Measurements from ENCODE around the gene SLC4A1AP. TPM values are rescaled to one million over a fixed set of nuclear protein-coding genes. Genes with fewer than 3 reads are reported as not detected.
"Not testable (repeated sequence)": the region's sequence is repeated elsewhere in the genome, so short reads cannot be mapped to it uniquely, and the experiment has no call there.

SLC4A1AP gene
- total RNA-seq, 1 donor from 2014 or later, result 29.7 TPM

- no peak for DNase-seq (ENCODE audit: low spot score)
- Mint-ChIP-seq H3K4me1 (ENCODE audit: low read depth) (peaks cover 55% of the 10 kb centered on the region), H3K27me3 (ENCODE audit: insufficient read depth) (no peaks in the 10 kb centered on the region), H3K36me3 (ENCODE audit: low read depth) (peaks cover 40% of the 10 kb centered on the region), H3K4me3 (peak overlapping the region; percentile 96), H3K9me3 (no peaks in the 10 kb centered on the region), H3K27ac (no peak overlapping the region)
- intact Hi-C loops (cut with micrococcal nuclease), result no loop called here
Observed at GRCh38 chr2:27661371-27661770, 2.3 kb upstream of the SLC4A1AP start.

DNA sequence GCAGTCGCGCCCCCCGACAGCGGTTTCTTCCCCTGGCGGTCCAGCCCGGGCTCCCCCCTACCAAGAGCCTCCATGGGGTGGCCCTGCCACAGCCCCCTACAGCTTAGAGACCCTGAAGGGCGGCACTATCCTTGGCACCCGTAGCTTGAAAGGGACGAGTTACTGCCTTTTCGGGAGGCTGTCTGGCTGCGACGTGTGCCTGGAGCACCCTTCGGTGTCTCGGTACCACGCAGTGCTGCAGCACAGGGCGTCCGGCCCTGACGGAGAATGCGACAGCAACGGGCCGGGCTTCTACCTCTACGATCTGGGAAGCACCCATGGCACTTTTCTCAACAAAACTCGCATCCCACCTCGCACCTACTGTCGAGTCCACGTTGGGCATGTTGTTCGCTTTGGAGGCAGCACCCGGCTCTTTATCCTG is 475 bp downstream of the SLC4A1AP start:
- H3K27me3 Mint-ChIP-seq (ENCODE audit: insufficient read depth), result no peaks in the 10 kb centered on the region
- intact Hi-C loops (cut with micrococcal nuclease), result no loop called here
- H3K4me3 Mint-ChIP-seq, result peak overlapping the region; percentile 96
- peaks cover 43% of the 10 kb centered on the region for H3K36me3 Mint-ChIP-seq (ENCODE audit: low read depth)
- H3K27ac Mint-ChIP-seq, result peak overlapping the region; percentile 97
- H3K9me3 Mint-ChIP-seq, result no peaks in the 10 kb centered on the region
- no peak for DNase-seq (ENCODE audit: low spot score)
- peaks cover 52% of the 10 kb centered on the region for H3K4me1 Mint-ChIP-seq (ENCODE audit: low read depth)

GRCh38 chr2:27664622-27665363 is 1.1 kb downstream of the SLC4A1AP start:
- no peaks in the 10 kb centered on the region for H3K27me3 Mint-ChIP-seq (ENCODE audit: insufficient read depth)
- intact Hi-C loops (cut with micrococcal nuclease), result no loop called here
- H3K36me3 Mint-ChIP-seq (ENCODE audit: low read depth), result peaks cover 40% of the 10 kb centered on the region
- DNase-seq (ENCODE audit: low spot score), result no peak
- no peaks in the 10 kb centered on the region for H3K9me3 Mint-ChIP-seq
- peaks cover 46% of the 10 kb centered on the region for H3K4me1 Mint-ChIP-seq (ENCODE audit: low read depth)
- H3K27ac Mint-ChIP-seq, result no peak overlapping the region
- peak overlapping the region; percentile 96 for H3K4me3 Mint-ChIP-seq

DNA sequence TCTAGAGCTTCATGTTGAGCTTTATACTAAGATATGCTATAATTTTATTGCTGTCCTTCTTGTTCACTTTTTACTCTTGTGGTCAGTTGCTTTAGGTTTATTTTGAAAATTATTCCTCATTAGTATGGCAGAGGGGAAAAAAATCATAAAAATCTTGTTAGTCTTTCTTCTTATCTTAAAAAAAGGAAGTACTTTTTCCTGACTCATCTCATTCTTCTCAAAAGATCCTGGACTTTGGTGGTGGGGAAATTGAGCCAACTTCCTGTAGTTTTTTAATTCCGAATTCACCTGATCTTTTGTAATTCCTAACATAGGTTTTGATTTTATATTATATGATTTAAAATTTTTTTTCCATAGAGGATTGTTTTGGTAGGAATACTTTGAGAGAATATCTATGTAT is 3.8 kb downstream of the SLC4A1AP start:
- intact Hi-C loops (cut with micrococcal nuclease), result no loop called here
- H3K4me3 Mint-ChIP-seq, result no peak overlapping the region
- H3K9me3 Mint-ChIP-seq, result no peaks in the 10 kb centered on the region
- no peak for DNase-seq (ENCODE audit: low spot score)
- no peak overlapping the region for H3K27ac Mint-ChIP-seq
- H3K27me3 Mint-ChIP-seq (ENCODE audit: insufficient read depth), result no peaks in the 10 kb centered on the region
- peaks cover 33% of the 10 kb centered on the region for H3K36me3 Mint-ChIP-seq (ENCODE audit: low read depth)
- H3K4me1 Mint-ChIP-seq (ENCODE audit: low read depth), result peaks cover 30% of the 10 kb centered on the region

GRCh38 chr2:27671235-27671634 is 7.5 kb downstream of the SLC4A1AP start:
- peaks cover 47% of the 10 kb centered on the region for H3K36me3 Mint-ChIP-seq (ENCODE audit: low read depth)
- no peak overlapping the region for H3K4me3 Mint-ChIP-seq
- H3K27me3 Mint-ChIP-seq (ENCODE audit: insufficient read depth), result no peaks in the 10 kb centered on the region
- no peak for DNase-seq (ENCODE audit: low spot score)
- intact Hi-C loops (cut with micrococcal nuclease), result no loop called here
- no peak overlapping the region for H3K27ac Mint-ChIP-seq
- no peaks in the 10 kb centered on the region for H3K9me3 Mint-ChIP-seq
- H3K4me1 Mint-ChIP-seq (ENCODE audit: low read depth), result peaks cover 6% of the 10 kb centered on the region

- no peaks in the 10 kb centered on the region for H3K27me3 Mint-ChIP-seq (ENCODE audit: insufficient read depth)
- H3K36me3 Mint-ChIP-seq (ENCODE audit: low read depth), result peaks cover 42% of the 10 kb centered on the region
- intact Hi-C loops (cut with micrococcal nuclease), result no loop called here
Observed at GRCh38 chr2:27672723-27673486, 9.2 kb downstream of the SLC4A1AP start.

DNA sequence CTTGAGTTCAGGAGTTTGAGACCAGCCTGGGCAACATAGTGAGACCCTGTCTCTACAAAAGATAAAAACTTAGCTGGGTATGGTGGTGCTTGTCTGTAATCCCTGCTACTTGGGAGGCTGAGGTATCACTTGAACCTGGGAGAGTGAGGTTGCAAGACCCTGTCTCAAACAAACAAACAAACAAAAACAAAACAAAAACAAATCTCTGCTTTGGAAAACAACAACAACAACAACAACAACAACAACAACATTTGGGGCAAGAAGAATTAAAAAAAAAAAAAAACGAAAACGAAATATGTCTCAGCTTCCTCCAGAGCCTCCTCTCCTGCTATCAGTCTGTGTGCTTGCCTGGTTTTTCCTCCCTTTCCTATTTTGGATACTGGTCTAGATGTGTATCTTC is 16.9 kb downstream of the SLC4A1AP start:
- DNase-seq (ENCODE audit: low spot score), result no peak
- H3K4me3 Mint-ChIP-seq, result no peak overlapping the region
- peaks cover 32% of the 10 kb centered on the region for H3K36me3 Mint-ChIP-seq (ENCODE audit: low read depth)
- intact Hi-C loops (cut with micrococcal nuclease), result no loop called here
- no peaks in the 10 kb centered on the region for H3K27me3 Mint-ChIP-seq (ENCODE audit: insufficient read depth)
- H3K9me3 Mint-ChIP-seq, result no peaks in the 10 kb centered on the region
- peaks cover 31% of the 10 kb centered on the region for H3K4me1 Mint-ChIP-seq (ENCODE audit: low read depth)
- peak overlapping the region; percentile 27 for H3K27ac Mint-ChIP-seq

More at GRCh38 chr2:27672723-27673486, 9.2 kb downstream of the SLC4A1AP start:
- Mint-ChIP-seq H3K27ac (no peak overlapping the region), H3K9me3 (no peaks in the 10 kb centered on the region), H3K4me1 (ENCODE audit: low read depth) (peaks cover 6% of the 10 kb centered on the region), H3K4me3 (no peak overlapping the region)
- no peak for DNase-seq (ENCODE audit: low spot score)

GRCh38 chr2:27681841-27682240 is 18.2 kb downstream of the SLC4A1AP start:
- Mint-ChIP-seq H3K27ac (peak overlapping the region; percentile 74), H3K4me3 (no peak overlapping the region), H3K27me3 (ENCODE audit: insufficient read depth) (no peaks in the 10 kb centered on the region), H3K9me3 (no peaks in the 10 kb centered on the region), H3K4me1 (ENCODE audit: low read depth) (peaks cover 32% of the 10 kb centered on the region), H3K36me3 (ENCODE audit: low read depth) (peaks cover 31% of the 10 kb centered on the region)
- DNase-seq (ENCODE audit: low spot score), result no peak
- intact Hi-C loops (cut with micrococcal nuclease), result no loop called here

GRCh38 chr2:27682334-27682771 is 18.7 kb downstream of the SLC4A1AP start:
- peaks cover 32% of the 10 kb centered on the region for H3K4me1 Mint-ChIP-seq (ENCODE audit: low read depth)
- H3K27ac Mint-ChIP-seq, result peak overlapping the region; percentile 74
- H3K9me3 Mint-ChIP-seq; H3K27me3 Mint-ChIP-seq (ENCODE audit: insufficient read depth); intact Hi-C loops (cut with micrococcal nuclease); H3K4me3 Mint-ChIP-seq; DNase-seq (ENCODE audit: low spot score): not testable (repeated sequence)
- H3K36me3 Mint-ChIP-seq (ENCODE audit: low read depth), result peaks cover 31% of the 10 kb centered on the region

DNA sequence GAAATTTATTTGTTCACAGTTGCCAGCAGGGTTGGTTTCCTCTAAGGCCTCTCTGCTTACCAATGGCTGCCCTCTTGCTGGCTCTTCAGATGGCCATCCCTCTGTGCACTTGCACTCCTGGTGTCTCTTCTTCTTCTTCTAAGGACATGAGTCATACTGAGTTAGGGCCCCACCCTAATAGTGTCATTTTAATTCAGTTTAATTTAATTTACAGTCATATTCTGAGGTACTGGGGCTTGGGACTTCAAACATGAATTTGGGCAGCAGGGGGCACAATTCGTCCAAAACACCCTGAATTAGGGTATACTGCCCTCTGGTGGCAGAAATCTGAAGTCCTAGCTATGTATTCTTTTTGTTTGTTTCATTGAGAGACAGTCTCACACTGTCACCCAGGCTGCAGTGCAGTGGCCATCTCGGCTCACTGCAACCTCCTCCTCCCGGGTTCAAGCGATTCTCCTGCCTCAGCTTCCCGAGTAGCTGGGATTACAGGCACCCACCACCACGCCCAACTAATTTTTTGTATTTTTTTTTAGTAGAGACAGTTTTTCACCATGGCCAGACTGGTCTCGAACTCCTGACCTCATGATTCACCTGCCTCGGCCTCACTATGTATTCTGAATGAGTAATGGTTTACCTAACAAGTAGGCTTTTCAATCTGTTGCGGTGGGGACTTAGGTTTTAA is 19.8 kb downstream of the SLC4A1AP start:
- Mint-ChIP-seq H3K27ac (peak overlapping the region; percentile 74), H3K9me3 (no peaks in the 10 kb centered on the region), H3K4me1 (ENCODE audit: low read depth) (peaks cover 32% of the 10 kb centered on the region), H3K4me3 (no peak overlapping the region), H3K36me3 (ENCODE audit: low read depth) (peaks cover 29% of the 10 kb centered on the region), H3K27me3 (ENCODE audit: insufficient read depth) (no peaks in the 10 kb centered on the region)
- intact Hi-C loops (cut with micrococcal nuclease), result loop anchor here (1.0 kb wide), 7 partner anchors 20 to 327 kb away; partner anchors contain the start of genes EIF2B4, GTF3C2, IFT172 and NRBP1
- peak; percentile 80 for DNase-seq (ENCODE audit: low spot score)

DNA sequence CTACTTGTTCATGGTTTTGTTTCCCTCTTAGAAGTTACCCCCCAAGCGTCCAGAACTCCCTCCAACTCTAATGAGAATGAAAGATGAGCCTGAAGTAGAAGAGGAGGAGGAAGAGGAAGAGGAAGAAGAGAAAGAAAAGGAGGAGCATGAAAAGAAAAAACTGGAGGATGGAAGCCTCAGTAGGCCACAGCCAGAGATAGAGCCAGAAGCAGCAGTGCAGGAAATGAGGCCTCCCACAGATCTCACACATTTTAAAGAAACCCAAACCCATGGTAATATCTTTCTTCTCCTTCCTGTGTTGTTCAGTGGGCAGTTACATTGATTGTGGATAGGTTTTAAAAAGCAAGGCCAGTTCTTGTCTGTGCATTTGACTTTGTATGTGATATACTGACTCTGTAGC is 21.3 kb downstream of the SLC4A1AP start:
- Mint-ChIP-seq H3K36me3 (ENCODE audit: low read depth) (peaks cover 30% of the 10 kb centered on the region), H3K27ac (peak overlapping the region; percentile 87), H3K4me1 (ENCODE audit: low read depth) (peaks cover 32% of the 10 kb centered on the region)
- DNase-seq (ENCODE audit: low spot score); H3K4me3 Mint-ChIP-seq; intact Hi-C loops (cut with micrococcal nuclease); H3K27me3 Mint-ChIP-seq (ENCODE audit: insufficient read depth); H3K9me3 Mint-ChIP-seq: not testable (repeated sequence)

DNA sequence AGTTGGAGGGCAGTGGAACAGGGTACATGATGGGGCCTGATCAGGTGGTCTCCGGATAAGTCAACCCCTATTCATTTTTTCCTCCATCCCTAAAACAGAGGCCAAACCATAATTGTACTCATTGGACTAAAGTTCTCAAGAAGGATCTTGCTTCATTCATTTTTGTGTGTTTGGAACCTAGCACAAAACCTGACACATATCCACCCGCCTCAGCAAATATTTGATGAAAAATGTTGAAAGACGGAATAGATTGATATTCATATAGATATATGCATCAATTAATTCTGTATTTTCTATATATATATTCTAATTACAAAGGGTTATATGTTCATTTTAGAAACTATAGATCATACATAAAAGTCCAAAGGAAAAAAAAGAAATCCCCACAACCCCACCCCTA is 21.9 kb downstream of the SLC4A1AP start:
- Mint-ChIP-seq H3K27me3 (ENCODE audit: insufficient read depth) (no peaks in the 10 kb centered on the region), H3K4me3 (no peak overlapping the region), H3K27ac (peak overlapping the region; percentile 87), H3K4me1 (ENCODE audit: low read depth) (peaks cover 32% of the 10 kb centered on the region), H3K9me3 (no peaks in the 10 kb centered on the region), H3K36me3 (ENCODE audit: low read depth) (peaks cover 29% of the 10 kb centered on the region)
- DNase-seq (ENCODE audit: low spot score), result no peak
- intact Hi-C loops (cut with micrococcal nuclease), result no loop called here

- intact Hi-C loops (cut with micrococcal nuclease), result no loop called here
- H3K4me1 Mint-ChIP-seq (ENCODE audit: low read depth), result peaks cover 24% of the 10 kb centered on the region
- peaks cover 26% of the 10 kb centered on the region for H3K36me3 Mint-ChIP-seq (ENCODE audit: low read depth)
- no peak overlapping the region for H3K4me3 Mint-ChIP-seq
- H3K9me3 Mint-ChIP-seq, result no peaks in the 10 kb centered on the region
- no peaks in the 10 kb centered on the region for H3K27me3 Mint-ChIP-seq (ENCODE audit: insufficient read depth)
- no peak overlapping the region for H3K27ac Mint-ChIP-seq
- no peak for DNase-seq (ENCODE audit: low spot score)
Observed at GRCh38 chr2:27687232-27687631, 23.5 kb downstream of the SLC4A1AP start.
